ENCODE measurements around the gene MBD3L3. TPM values are rescaled to one million over a fixed set of nuclear protein-coding genes. Genes with fewer than 3 reads are reported as not detected.

The MBD3L3 gene
- total RNA-seq, 1 experiment from 2014 or later, result not detected

- DNase-seq (no peak), ATAC-seq (no peak)
- Histone ChIP-seq H3K9me3 (ENCODE audit: low read length) (0 out of 2 replicates have a peak, but pooled peaks cover 4% of the 10 kb centered on the region), H2AFZ (ENCODE audit: low read length) (no peak overlapping the region), H3F3A (ENCODE audit: low read length, unreplicated experiment) (no peaks in the 10 kb centered on the region), H3K4me1 (ENCODE audit: insufficient read depth, low read length) (no peaks in the 10 kb centered on the region), H3K9me2 (replicated peaks; ENCODE audit: low read length) (no peaks in the 10 kb centered on the region), H3K4me3 (ENCODE audit: low read length) (no peak overlapping the region), H4K20me1 (ENCODE audit: low read length) (no peaks in the 10 kb centered on the region), H3K36me3 (ENCODE audit: low read depth, low read length) (no peaks in the 10 kb centered on the region), H3K79me2 (ENCODE audit: low read length) (no peaks in the 10 kb centered on the region), H3K4me2 (ENCODE audit: low read length) (no peak overlapping the region), H3K27ac (ENCODE audit: low read length) (no peak overlapping the region), H3K27me3 (ENCODE audit: low read length) (peaks cover 9% of the 10 kb centered on the region), H3K9ac (ENCODE audit: low read length) (no peak overlapping the region)
- CTCF ChIA-PET, result no interaction called here
- no peak for TF ChIP-seq CTCF (conservative IDR thresholded peaks at IDR 0.05; ENCODE audit: low read depth, low read length)
- TF ChIP-seq EZH2phosphoT487 (IDR thresholded peaks at IDR 0.05; ENCODE audit: borderline replicate concordance, low read length), result no peak
- no peak for TF ChIP-seq EZH2 (IDR thresholded peaks at IDR 0.05; ENCODE audit: low read length, unreplicated experiment)
- intact Hi-C loops (cut with micrococcal nuclease), result no loop called here
- BruUV-seq (replicated peaks), result no TSS peak
- POLR2A ChIA-PET (ENCODE audit: unreplicated experiment), result interaction anchor here (0.7 kb wide), 1 partner anchor 169 kb away, joined by 3 read pairs; no protein-coding TSS in a partner anchor
Observed at GRCh38 chr19:7010722-7011593, 47.5 kb downstream of the MBD3L3 start.

- Histone ChIP-seq H3F3A (ENCODE audit: low read length, unreplicated experiment) (no peaks in the 10 kb centered on the region), H3K9me3 (ENCODE audit: low read length) (no peaks in the 10 kb centered on the region)
- TF ChIP-seq EZH2phosphoT487 (IDR thresholded peaks at IDR 0.05; ENCODE audit: borderline replicate concordance, low read length) (no peak), EZH2 (IDR thresholded peaks at IDR 0.05; ENCODE audit: low read length, unreplicated experiment) (no peak), CTCF (conservative IDR thresholded peaks at IDR 0.05; ENCODE audit: low read depth, low read length) (no peak)
Observed at GRCh38 chr19:7007859-7008258, 50.6 kb downstream of the MBD3L3 start.

More at GRCh38 chr19:7007859-7008258, 50.6 kb downstream of the MBD3L3 start:
- Histone ChIP-seq H2AFZ (ENCODE audit: low read length) (no peak overlapping the region), H3K9ac (ENCODE audit: low read length) (no peak overlapping the region), H3K27ac (ENCODE audit: low read length) (no peak overlapping the region), H3K4me1 (ENCODE audit: insufficient read depth, low read length) (no peaks in the 10 kb centered on the region), H3K9me2 (replicated peaks; ENCODE audit: low read length) (no peaks in the 10 kb centered on the region), H3K79me2 (ENCODE audit: low read length) (no peaks in the 10 kb centered on the region), H3K36me3 (ENCODE audit: low read depth, low read length) (no peaks in the 10 kb centered on the region), H3K27me3 (ENCODE audit: low read length) (peaks cover 10% of the 10 kb centered on the region), H4K20me1 (ENCODE audit: low read length) (no peaks in the 10 kb centered on the region), H3K4me2 (ENCODE audit: low read length) (no peak overlapping the region), H3K4me3 (ENCODE audit: low read length) (no peak overlapping the region)
- intact Hi-C loops (cut with micrococcal nuclease), result no loop called here
- no TSS peak for BruUV-seq (replicated peaks)
- no peak for ATAC-seq
- POLR2A ChIA-PET (ENCODE audit: unreplicated experiment), result no interaction called here
- CTCF ChIA-PET, result no interaction called here
- no peak for DNase-seq

Other genes with a start within 250 kb of the MBD3L3 start
- not detected in 2 replicates for gene ADGRE1, start 171.1 kb downstream of the MBD3L3 start, total RNA-seq (2014; rRNA removed)
- gene MBD3L2B, start 37.2 kb downstream of the MBD3L3 start, total RNA-seq (2014; rRNA removed), result not detected in 2 replicates
- gene MBD3L5, start 28.1 kb downstream of the MBD3L3 start, total RNA-seq (2014; rRNA removed), result not detected in 2 replicates
- not detected in 2 replicates for gene MBD3L4, start 18.5 kb downstream of the MBD3L3 start, total RNA-seq (2014; rRNA removed)
- not detected in 2 replicates for gene MBD3L2, start 9.4 kb downstream of the MBD3L3 start, total RNA-seq (2014; rRNA removed)
- 12.9 and 13.7 TPM in 2 replicates for gene ZNF557, start 11.0 kb upstream of the MBD3L3 start, total RNA-seq (2014; rRNA removed)
- 13.7 and 41.5 TPM in 2 replicates for gene INSR, start 235.7 kb upstream of the MBD3L3 start, total RNA-seq (2014; rRNA removed)